ENCODE data around the gene LTBP2.

The LTBP2 gene

GRCh38 chr14:74592476-74593201 lies 19.4 kb downstream of the LTBP2 start:
- DNase-seq (ENCODE audit: extremely low read depth in 1 of 2, low read depth in 1 of 2), result no peak

GRCh38 chr14:74591899-74592298 lies 20.1 kb downstream of the LTBP2 start:
- DNase-seq (ENCODE audit: extremely low read depth in 1 of 2, low read depth in 1 of 2), result no peak

- DNase-seq (ENCODE audit: extremely low read depth in 1 of 2, low read depth in 1 of 2), result no peak
Observed at GRCh38 chr14:74591394-74591793, 20.6 kb downstream of the LTBP2 start.

- no peak for DNase-seq (ENCODE audit: extremely low read depth in 1 of 2, low read depth in 1 of 2)
Observed at GRCh38 chr14:74589291-74589879, 22.7 kb downstream of the LTBP2 start.

GRCh38 chr14:74587363-74587707 lies 24.7 kb downstream of the LTBP2 start:
- no peak for DNase-seq (ENCODE audit: extremely low read depth in 1 of 2, low read depth in 1 of 2)

- DNase-seq (ENCODE audit: extremely low read depth in 1 of 2, low read depth in 1 of 2), result no peak
Observed at GRCh38 chr14:74586681-74587362, 25.2 kb downstream of the LTBP2 start.

- DNase-seq (ENCODE audit: extremely low read depth in 1 of 2, low read depth in 1 of 2), result no peak
Observed at GRCh38 chr14:74585406-74586335, 26.4 kb downstream of the LTBP2 start.

GRCh38 chr14:74584951-74585350 lies 27.1 kb downstream of the LTBP2 start:
- DNase-seq (ENCODE audit: extremely low read depth in 1 of 2, low read depth in 1 of 2), result no peak

GRCh38 chr14:74583689-74584434 lies 28.2 kb downstream of the LTBP2 start:
- DNase-seq (ENCODE audit: extremely low read depth in 1 of 2, low read depth in 1 of 2), result no peak

GRCh38 chr14:74582910-74583581 lies 29.0 kb downstream of the LTBP2 start:
- DNase-seq (ENCODE audit: extremely low read depth in 1 of 2, low read depth in 1 of 2), result no peak

- DNase-seq (ENCODE audit: extremely low read depth in 1 of 2, low read depth in 1 of 2), result no peak
Observed at GRCh38 chr14:74580275-74580672, 31.8 kb downstream of the LTBP2 start.

GRCh38 chr14:74579447-74580274 lies 32.4 kb downstream of the LTBP2 start:
- no peak for DNase-seq (ENCODE audit: extremely low read depth in 1 of 2, low read depth in 1 of 2)

GRCh38 chr14:74578479-74578878 lies 33.6 kb downstream of the LTBP2 start:
- no peak for DNase-seq (ENCODE audit: extremely low read depth in 1 of 2, low read depth in 1 of 2)

- no peak for DNase-seq (ENCODE audit: extremely low read depth in 1 of 2, low read depth in 1 of 2)
Observed at GRCh38 chr14:74577948-74578275, 34.1 kb downstream of the LTBP2 start.

GRCh38 chr14:74577247-74577947 lies 34.6 kb downstream of the LTBP2 start:
- no peak for DNase-seq (ENCODE audit: extremely low read depth in 1 of 2, low read depth in 1 of 2)

- no peak for DNase-seq (ENCODE audit: extremely low read depth in 1 of 2, low read depth in 1 of 2)
Observed at GRCh38 chr14:74575936-74576335, 36.1 kb downstream of the LTBP2 start.

- DNase-seq (ENCODE audit: extremely low read depth in 1 of 2, low read depth in 1 of 2), result no peak
Observed at GRCh38 chr14:74575507-74575906, 36.5 kb downstream of the LTBP2 start.

GRCh38 chr14:74574706-74575105 lies 37.3 kb downstream of the LTBP2 start:
- DNase-seq (ENCODE audit: extremely low read depth in 1 of 2, low read depth in 1 of 2), result no peak

- DNase-seq (ENCODE audit: extremely low read depth in 1 of 2, low read depth in 1 of 2), result no peak
Observed at GRCh38 chr14:74574090-74574433, 38.0 kb downstream of the LTBP2 start.
